Hematopoietic multipotent progenitor cell treated with erythropoietin and hydrocortisone succinate and interleukin-3 and kit ligand, for 17 days (in vitro differentiated cells): ENCODE results near the gene CEP78.

ENCODE experiments used
- DNase-seq: peaks from one replicate; pipeline ENCODE4 v3.0.0-alpha.2; 2015; ENCODE audit warnings: low spot score

CEP78 gene

GRCh38 chr9:78286946-78287388, 51.1 kb downstream of the CEP78 start:
- no peak for DNase-seq

- no peak for DNase-seq
Measured at GRCh38 chr9:78288214-78288892, 52.5 kb downstream of the CEP78 start.

GRCh38 chr9:78289474-78289873, 53.6 kb downstream of the CEP78 start:
- no peak for DNase-seq

GRCh38 chr9:78291240-78291925, 55.5 kb downstream of the CEP78 start:
- DNase-seq, result no peak

- no peak for DNase-seq
Measured at GRCh38 chr9:78292026-78292425, 56.2 kb downstream of the CEP78 start.

- no peak for DNase-seq
Measured at GRCh38 chr9:78292716-78293497, 57.0 kb downstream of the CEP78 start.

GRCh38 chr9:78294290-78295176, 58.7 kb downstream of the CEP78 start:
- no peak for DNase-seq

GRCh38 chr9:78295177-78295575, 59.3 kb downstream of the CEP78 start:
- no peak for DNase-seq

- no peak for DNase-seq
Measured at GRCh38 chr9:78295731-78296130, 59.9 kb downstream of the CEP78 start.

GRCh38 chr9:78296201-78296892, 60.5 kb downstream of the CEP78 start:
- DNase-seq, result no peak

- peak; percentile 77 for DNase-seq
Measured at GRCh38 chr9:78296893-78297671, 61.2 kb downstream of the CEP78 start, which contains the start of gene PSAT1. Gene PSAT1 (plus strand): TSS chr9:78297125. CDS start chr9:78297211, 86 bp downstream.

- DNase-seq, result no peak
Measured at GRCh38 chr9:78297672-78297961, 61.7 kb downstream of the CEP78 start.

- DNase-seq, result no peak
Measured at GRCh38 chr9:78298046-78298765, 62.3 kb downstream of the CEP78 start.

GRCh38 chr9:78300209-78300608, 64.3 kb downstream of the CEP78 start:
- DNase-seq, result no peak

GRCh38 chr9:78301466-78301865, 65.6 kb downstream of the CEP78 start:
- DNase-seq, result no peak

- DNase-seq, result no peak
Measured at GRCh38 chr9:78303377-78304062, 67.6 kb downstream of the CEP78 start.

- no peak for DNase-seq
Measured at GRCh38 chr9:78304357-78304756, 68.5 kb downstream of the CEP78 start.

- DNase-seq, result no peak
Measured at GRCh38 chr9:78306222-78307076, 70.6 kb downstream of the CEP78 start.
